Sigmoid colon (tissue), 4 donors: ENCODE results near the gene RIMBP2.

Source experiments
- POLR2AphosphoS5 ChIP-seq, 4 donors: sonication (generic); formaldehyde crosslinking; IDR thresholded peaks; one replicate each; pipeline ENCODE4 v1.6.1; 2017; ENCODE audit warnings: antibody characterized with exemption in 4 of 4
- TF ChIP-seq, protein P1 (sequence below), 4 experiments: fragments of 450-650 bp in 3 of 4; fragments of 200-600 bp in 1 of 4; IDR thresholded peaks; one replicate each; pipeline ENCODE4 v1.5.1; 2016 to 2019; ENCODE audit warnings: antibody characterized with exemption in 4 of 4, mild to moderate bottlenecking in 3 of 4, moderate library complexity in 2 of 4

DNA sequence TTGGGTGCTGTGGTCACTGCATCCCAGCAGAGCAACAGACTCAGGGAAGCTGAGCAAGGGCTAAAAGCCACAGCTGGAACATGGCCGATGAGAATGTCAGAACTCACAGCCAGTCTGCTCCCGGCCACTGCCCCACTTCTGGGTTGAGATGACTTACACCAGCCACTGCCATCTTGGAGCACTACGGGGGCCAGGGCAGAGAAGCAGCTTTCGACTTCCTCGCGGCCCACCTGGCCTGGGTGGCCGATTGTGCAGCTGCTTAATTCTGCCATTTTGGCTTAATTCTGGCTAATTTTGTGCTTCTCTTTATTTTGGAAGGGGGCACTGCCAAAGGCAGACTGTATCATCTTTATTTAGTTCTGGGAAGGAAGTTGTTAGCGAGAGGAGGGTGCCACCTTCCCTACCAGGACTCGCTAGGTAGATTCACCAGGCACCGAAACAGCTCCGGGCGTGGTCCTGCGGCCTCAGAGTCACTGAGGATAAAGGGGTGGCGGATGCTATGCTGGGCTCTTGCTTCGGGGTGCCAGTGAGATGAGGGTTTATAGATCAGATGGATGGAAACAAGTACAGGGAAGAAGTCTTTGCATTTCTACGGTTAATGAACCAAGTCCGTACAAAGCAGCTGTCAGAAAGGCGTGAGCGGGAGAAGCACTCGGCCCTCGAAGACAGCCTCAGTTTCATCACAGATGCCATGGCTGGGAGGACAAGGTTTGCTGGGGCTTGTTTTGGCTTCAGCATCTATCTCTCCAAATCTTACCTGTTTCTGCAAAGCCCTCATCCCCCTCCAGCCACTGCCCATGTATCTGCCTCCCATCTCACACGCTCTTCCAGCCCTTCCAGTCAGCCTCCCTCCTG is 230.6 kb downstream of the RIMBP2 start:
- no peak for TF ChIP-seq POLR2AphosphoS5 (IDR thresholded peaks at IDR 0.05)
- TF ChIP-seq, protein P1, sequence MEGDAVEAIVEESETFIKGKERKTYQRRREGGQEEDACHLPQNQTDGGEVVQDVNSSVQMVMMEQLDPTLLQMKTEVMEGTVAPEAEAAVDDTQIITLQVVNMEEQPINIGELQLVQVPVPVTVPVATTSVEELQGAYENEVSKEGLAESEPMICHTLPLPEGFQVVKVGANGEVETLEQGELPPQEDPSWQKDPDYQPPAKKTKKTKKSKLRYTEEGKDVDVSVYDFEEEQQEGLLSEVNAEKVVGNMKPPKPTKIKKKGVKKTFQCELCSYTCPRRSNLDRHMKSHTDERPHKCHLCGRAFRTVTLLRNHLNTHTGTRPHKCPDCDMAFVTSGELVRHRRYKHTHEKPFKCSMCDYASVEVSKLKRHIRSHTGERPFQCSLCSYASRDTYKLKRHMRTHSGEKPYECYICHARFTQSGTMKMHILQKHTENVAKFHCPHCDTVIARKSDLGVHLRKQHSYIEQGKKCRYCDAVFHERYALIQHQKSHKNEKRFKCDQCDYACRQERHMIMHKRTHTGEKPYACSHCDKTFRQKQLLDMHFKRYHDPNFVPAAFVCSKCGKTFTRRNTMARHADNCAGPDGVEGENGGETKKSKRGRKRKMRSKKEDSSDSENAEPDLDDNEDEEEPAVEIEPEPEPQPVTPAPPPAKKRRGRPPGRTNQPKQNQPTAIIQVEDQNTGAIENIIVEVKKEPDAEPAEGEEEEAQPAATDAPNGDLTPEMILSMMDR (IDR thresholded peaks at IDR 0.05), result no peak
